Hematopoietic multipotent progenitor cell treated with erythropoietin and hydrocortisone succinate and interleukin-3 and kit ligand, for 6 days (in vitro differentiated cells): ENCODE data around the gene CAP2.
A peak's percentile ranks its signal among the peaks of the same experiment; 100 is the strongest.

Source experiments
- DNase-seq: peaks from one replicate; pipeline ENCODE4 v3.0.0-alpha.2; 2015

Gene CAP2

DNA sequence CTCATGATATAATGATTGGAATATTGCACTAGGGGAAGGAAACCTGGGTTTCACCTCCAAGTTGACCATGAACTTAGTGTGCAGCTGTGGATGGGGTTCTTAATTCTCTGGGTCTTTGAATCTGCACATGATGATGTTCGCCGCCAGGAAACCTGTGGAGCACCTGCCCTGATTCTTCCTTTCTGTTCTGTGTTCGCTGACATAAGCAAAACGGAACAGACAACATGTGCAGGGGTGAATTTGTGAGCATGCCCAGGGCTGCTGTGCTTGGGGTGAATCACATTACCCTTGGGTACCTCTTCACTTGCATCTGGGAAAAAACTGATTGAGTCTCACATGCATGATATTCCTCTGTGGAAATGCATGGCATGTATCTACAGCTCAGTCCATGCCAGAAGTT lies 48.8 kb downstream of the CAP2 start:
- DNase-seq = no peak

- no peak for DNase-seq
Measured at GRCh38 chr6:17446713-17447112, 53.3 kb downstream of the CAP2 start.

- no peak for DNase-seq
Measured at GRCh38 chr6:17448165-17448564, 54.8 kb downstream of the CAP2 start.

DNA sequence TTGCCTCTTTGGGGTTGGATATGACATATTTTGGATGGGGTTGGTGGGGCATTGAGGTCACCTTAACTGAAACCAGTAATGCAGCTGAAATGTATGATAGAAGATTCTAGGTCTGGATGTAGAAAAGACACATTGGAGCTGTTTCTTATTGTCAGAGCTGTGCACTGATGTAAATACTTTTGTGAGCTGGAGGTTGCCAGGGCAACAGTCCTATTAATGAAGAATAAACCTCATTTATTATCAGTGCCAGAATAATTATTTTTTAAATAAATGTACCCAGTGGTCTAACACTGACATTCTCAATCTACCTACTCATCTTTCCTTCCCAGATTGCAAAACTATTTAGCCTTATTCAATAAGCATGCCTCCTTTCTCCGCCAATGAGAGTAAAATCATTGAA lies 57.0 kb downstream of the CAP2 start:
- no peak for DNase-seq

DNA sequence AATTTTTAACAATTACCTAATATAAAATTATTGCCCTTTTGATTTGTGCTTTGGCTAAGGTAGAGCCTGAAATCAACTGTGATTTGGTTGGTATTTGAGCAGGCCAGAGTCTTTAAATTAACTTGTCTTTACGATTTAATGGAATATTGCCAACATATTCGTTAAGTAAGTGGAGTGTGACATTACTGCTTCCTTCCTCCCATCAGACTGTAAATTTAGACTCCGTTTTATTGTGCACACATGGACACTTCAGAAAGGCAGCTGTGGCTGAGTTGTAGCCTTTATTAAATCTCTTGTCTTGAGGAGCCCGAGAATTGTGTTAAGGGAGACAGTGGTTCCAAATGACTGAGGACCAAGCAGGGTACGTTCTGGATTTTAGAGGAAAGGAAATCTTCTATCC lies 57.4 kb downstream of the CAP2 start:
- no peak for DNase-seq

- DNase-seq = no peak
Measured at GRCh38 chr6:17452096-17452495, 58.7 kb downstream of the CAP2 start.

DNA sequence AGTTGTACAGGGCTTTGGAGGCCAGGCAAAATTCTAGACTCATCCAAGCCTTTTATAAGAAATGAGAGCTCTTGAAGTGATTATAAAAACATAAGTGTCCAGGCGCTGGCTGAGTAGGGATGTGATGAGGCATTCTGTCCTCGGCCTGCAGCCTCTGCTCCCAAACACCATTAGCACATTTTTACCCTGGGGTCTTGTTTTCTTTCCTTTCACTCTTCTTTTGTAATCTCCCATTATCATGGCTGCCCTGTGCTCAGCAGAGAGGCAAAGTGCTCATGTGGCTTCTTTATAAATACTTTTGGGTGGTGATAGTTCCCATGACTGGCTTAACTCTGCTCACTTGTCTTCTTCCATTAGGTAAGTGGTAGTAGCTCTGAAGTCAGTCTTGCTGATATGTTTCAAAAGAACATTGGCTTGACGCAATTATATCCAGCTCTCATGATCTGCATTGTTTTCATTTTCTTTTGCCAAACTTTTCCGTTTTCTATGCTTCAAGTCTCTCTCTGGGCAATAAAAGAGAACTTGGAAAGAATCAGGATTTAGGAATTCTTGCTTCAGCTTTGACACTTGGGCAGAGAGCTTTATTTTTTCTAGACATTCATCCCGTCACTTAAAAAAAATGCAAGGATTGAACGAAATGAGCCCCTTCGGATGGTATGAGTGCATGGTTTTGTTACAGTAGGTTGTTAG lies 61.1 kb downstream of the CAP2 start:
- no peak for DNase-seq

GRCh38 chr6:17455919-17456318 lies 62.5 kb downstream of the CAP2 start:
- no peak for DNase-seq

- no peak for DNase-seq
Measured at GRCh38 chr6:17456711-17457110, 63.3 kb downstream of the CAP2 start.

- no peak for DNase-seq
Measured at GRCh38 chr6:17457405-17457804, 64.0 kb downstream of the CAP2 start.

DNA sequence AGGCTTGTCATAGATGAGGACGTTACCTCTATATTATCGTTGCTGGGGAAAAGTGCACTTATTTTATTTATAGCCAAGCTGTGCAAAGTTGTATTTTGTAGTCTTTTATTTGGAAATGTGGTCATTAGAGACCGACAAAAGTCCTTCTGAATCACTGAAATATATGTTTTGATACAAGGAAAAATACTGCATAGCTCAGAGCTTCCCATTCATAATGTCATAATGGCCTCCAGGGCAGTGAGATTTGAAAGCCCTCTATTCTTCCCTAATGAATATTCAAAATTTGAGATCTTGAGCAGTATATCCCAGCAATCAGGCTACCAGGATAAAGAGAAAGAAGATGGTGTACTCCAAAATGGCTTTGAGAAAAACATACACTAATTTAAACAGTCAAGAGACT lies 64.6 kb downstream of the CAP2 start:
- no peak for DNase-seq

GRCh38 chr6:17458966-17459365 lies 65.6 kb downstream of the CAP2 start:
- no peak for DNase-seq

GRCh38 chr6:17460862-17461261 lies 67.5 kb downstream of the CAP2 start:
- no peak for DNase-seq

DNA sequence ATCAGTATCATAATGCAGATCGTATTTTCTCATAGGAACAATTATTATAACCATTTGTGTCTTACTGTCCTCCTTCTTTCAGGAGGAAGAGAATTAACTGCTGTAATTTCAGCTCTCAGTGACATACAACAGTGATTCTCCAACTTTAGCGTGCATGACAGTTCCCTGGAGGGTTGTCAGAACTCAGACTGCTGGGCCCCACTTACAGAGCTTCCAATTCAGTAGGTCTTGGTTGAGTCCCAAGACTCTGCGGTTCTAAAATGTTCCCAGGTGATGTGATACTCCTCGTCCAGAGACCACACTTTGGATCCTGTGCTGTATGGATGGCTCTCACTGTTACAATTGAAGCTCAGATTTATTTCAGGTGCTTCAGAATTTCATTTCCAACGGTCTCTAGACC lies 72.8 kb downstream of the CAP2 start:
- DNase-seq = no peak

DNA sequence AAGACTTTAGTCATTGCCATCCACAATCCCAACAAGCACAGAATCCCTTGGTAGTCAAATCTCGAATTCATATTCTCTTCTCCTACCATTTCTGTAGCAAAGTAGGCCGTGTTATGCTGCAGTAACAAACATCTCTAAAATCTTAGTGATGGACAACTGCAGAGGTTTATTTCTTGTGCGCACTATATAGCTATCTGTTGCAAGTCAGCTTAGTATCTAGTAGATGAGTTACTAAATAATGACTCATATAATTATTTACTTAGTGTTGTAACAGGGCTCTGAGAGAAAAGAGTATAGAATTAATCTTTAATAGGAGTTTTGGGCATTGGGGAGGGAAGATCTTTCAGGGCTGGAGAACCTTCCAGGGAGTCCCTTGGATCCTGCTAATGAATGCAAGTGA lies 73.3 kb downstream of the CAP2 start:
- DNase-seq = no peak

- DNase-seq = peak; percentile 28
Measured at GRCh38 chr6:17469006-17469832, 75.8 kb downstream of the CAP2 start.

GRCh38 chr6:17470202-17470937 lies 77.0 kb downstream of the CAP2 start:
- DNase-seq = no peak

DNA sequence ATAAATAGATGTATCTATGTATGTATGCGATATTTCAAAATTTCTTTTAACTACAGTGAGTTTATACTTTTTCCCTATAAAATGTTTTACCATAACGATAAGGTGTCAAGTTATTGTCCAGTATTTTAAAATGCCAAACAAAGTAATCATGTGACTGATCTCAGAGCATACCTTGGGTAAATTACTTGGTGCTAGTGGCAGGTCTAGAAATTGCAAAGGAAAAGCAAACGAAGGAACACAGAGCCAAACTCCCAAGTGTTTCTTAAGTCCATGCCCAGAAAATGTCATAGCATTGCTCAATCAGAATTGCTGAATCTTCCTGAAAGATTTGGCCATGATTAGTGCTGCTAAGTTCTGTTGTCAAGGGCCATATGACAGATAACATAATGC lies 77.5 kb downstream of the CAP2 start:
- no peak for DNase-seq

DNA sequence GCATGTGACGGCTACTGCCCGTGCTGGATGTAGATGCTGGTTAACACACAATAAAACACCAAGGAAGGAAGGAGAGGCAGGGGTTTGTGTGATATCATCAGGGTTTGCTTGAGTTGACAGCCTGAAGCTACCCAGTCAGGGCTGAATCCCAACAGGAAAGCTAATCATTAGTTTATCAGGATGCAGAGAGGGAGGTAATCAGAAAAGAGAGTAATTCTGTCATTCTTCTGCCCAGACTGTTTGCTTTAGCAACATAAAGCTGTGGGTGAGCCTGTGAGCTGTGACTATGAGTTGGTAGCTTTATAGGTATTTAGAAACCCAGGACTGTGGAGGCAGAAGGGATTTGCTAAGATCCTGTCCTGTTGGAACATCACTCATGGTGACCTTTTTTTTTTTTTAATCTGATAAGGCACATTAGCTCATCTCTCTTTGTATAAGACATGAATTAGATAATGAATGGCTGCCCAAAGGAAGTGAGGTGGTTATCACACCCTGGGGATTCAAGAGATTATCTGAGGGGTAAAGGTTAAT lies 79.3 kb downstream of the CAP2 start:
- no peak for DNase-seq

DNA sequence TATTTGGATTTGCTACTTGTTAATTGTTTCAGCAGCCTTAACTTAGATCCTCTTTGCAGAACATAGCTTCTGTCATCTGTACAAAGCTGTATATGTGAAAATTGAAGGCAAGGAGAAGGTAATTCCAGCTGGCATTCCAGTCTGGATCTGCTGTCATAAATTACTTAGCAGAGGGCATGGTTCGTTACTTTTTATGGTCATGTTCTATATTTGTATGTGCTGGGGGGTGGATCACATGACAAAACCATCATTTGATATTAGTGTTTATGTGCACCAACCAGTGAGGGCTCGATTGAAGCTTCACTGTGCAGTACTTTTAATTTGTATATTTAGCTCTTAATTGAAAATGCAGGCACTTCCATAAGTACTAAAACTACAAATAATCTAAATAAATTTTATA lies 80.2 kb downstream of the CAP2 start:
- no peak for DNase-seq

GRCh38 chr6:17474289-17474688 lies 80.9 kb downstream of the CAP2 start:
- no peak for DNase-seq

- DNase-seq = no peak
Measured at GRCh38 chr6:17475606-17476244, 82.3 kb downstream of the CAP2 start.

DNA sequence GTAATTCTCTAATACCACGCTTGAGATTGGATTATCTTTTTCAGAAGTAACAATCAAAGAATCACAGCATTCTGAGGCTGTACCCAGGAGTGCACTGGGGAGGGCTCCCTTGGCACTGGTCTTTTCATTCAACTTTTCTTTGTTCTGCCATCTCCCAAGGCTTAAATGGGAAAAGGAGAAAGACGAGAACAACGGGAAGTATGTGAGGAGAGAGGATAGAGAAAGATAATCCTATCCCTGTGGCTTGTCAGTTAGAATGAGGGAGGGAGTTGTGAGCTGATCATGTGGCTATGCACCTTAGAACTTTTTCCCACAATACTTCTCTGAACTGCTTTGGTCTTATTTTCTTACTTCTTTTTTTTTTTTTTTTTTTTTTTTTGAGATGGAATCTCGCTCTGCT lies 83.1 kb downstream of the CAP2 start:
- DNase-seq = no peak
